A673 (cell line): ENCODE data around the gene ATP5F1C.

Experiments used
- CTCF ChIP-seq: fragments of 300-800, 200-600 bp; sonication (generic); conservative IDR thresholded peaks from 2 replicates; pipeline ENCODE4 v1.5.1; 2017; ENCODE audit warnings: low read depth, mild to moderate bottlenecking, antibody characterized with exemption, low read length, moderate library complexity, mixed read lengths
- EZH2 ChIP-seq: fragments of 200-600 bp; sonication (generic); IDR thresholded peaks from 2 replicates; pipeline ENCODE4 v1.6.1; 2017; ENCODE audit warnings: borderline replicate concordance, low read depth, mild to moderate bottlenecking, mixed read lengths, antibody characterized with exemption, low read length; ENCODE audit not compliant: poor library complexity, severe bottlenecking

- TF ChIP-seq CTCF (no peak), EZH2 (no peak)
These were observed 67.2 kb downstream of the ATP5F1C start for GRCh38 chr10:7855205-7855604.
